Dendritic cell treated with granulocyte-macrophage colony-stimulating factor and Interleukin-4, amounts not matched to agents 40 ng/mL and 50 ng/mL, for 4 days (primary cell): ENCODE results near the gene CACTIN.
A peak's percentile ranks its signal among the peaks of the same experiment; 100 is the strongest.

Experiments used
- H3K27ac Mint-ChIP-seq: one replicate; pipeline ENCODE4 v1.8.0; 2022; ENCODE audit warnings: mild to moderate bottlenecking, mixed read lengths
- H3K27me3 Mint-ChIP-seq: one replicate; pipeline ENCODE4 v1.8.0; 2022; ENCODE audit warnings: mild to moderate bottlenecking, mixed read lengths
- H3K36me3 Mint-ChIP-seq: one replicate; pipeline ENCODE4 v1.8.0; 2022; ENCODE audit warnings: low read depth, mixed read lengths
- H3K4me1 Mint-ChIP-seq: one replicate; pipeline ENCODE4 v1.8.0; 2022; ENCODE audit warnings: low read depth, mixed read lengths
- H3K4me3 Mint-ChIP-seq: one replicate; pipeline ENCODE4 v1.8.0; 2022; ENCODE audit warnings: mild to moderate bottlenecking, moderate library complexity, mixed read lengths
- H3K9me3 Mint-ChIP-seq: one replicate; pipeline ENCODE4 v1.8.0; 2022; ENCODE audit warnings: mixed read lengths
- intact Hi-C: fragments of 100-400 bp; cut with micrococcal nuclease; formaldehyde crosslinking; loops from one replicate; pipeline ENCODE4 v1.15.0; 2022

Gene CACTIN

GRCh38 chr19:3645726-3646125, 19.1 kb upstream of the CACTIN start:
- peaks cover 14% of the 10 kb centered on the region for H3K4me1 Mint-ChIP-seq
- no peaks in the 10 kb centered on the region for H3K9me3 Mint-ChIP-seq
- no peak overlapping the region for H3K4me3 Mint-ChIP-seq
- intact Hi-C loops, result no loop called here
- H3K36me3 Mint-ChIP-seq, result peaks cover 96% of the 10 kb centered on the region
- H3K27me3 Mint-ChIP-seq, result no peaks in the 10 kb centered on the region
- H3K27ac Mint-ChIP-seq, result no peak overlapping the region

- no peak overlapping the region for H3K27ac Mint-ChIP-seq
- H3K36me3 Mint-ChIP-seq, result peaks cover 96% of the 10 kb centered on the region
- intact Hi-C loops, result no loop called here
- H3K27me3 Mint-ChIP-seq, result no peaks in the 10 kb centered on the region
- no peak overlapping the region for H3K4me3 Mint-ChIP-seq
- H3K9me3 Mint-ChIP-seq, result no peaks in the 10 kb centered on the region
- peaks cover 14% of the 10 kb centered on the region for H3K4me1 Mint-ChIP-seq
Observed at GRCh38 chr19:3645067-3645396, 18.4 kb upstream of the CACTIN start.

- H3K27ac Mint-ChIP-seq, result no peak overlapping the region
- no peaks in the 10 kb centered on the region for H3K9me3 Mint-ChIP-seq
Observed at GRCh38 chr19:3644351-3645066, 17.9 kb upstream of the CACTIN start.

GRCh38 chr19:3643674-3644313, 17.2 kb upstream of the CACTIN start:
- Mint-ChIP-seq H3K4me3 (no peak overlapping the region), H3K9me3 (no peaks in the 10 kb centered on the region), H3K4me1 (peaks cover 14% of the 10 kb centered on the region), H3K27ac (no peak overlapping the region), H3K27me3 (no peaks in the 10 kb centered on the region), H3K36me3 (peaks cover 100% of the 10 kb centered on the region)
- intact Hi-C loops, result no loop called here

More at GRCh38 chr19:3644351-3645066, 17.9 kb upstream of the CACTIN start:
- H3K4me3 Mint-ChIP-seq, result no peak overlapping the region
- intact Hi-C loops, result no loop called here
- H3K36me3 Mint-ChIP-seq, result peaks cover 96% of the 10 kb centered on the region
- H3K4me1 Mint-ChIP-seq, result peaks cover 14% of the 10 kb centered on the region
- no peaks in the 10 kb centered on the region for H3K27me3 Mint-ChIP-seq

GRCh38 chr19:3642987-3643673, 16.5 kb upstream of the CACTIN start:
- Mint-ChIP-seq H3K4me1 (peaks cover 14% of the 10 kb centered on the region), H3K27me3 (no peaks in the 10 kb centered on the region)

GRCh38 chr19:3642296-3642695, 15.7 kb upstream of the CACTIN start:
- H3K36me3 Mint-ChIP-seq, result peaks cover 100% of the 10 kb centered on the region
- intact Hi-C loops, result no loop called here
- no peak overlapping the region for H3K4me3 Mint-ChIP-seq

More at GRCh38 chr19:3642987-3643673, 16.5 kb upstream of the CACTIN start:
- H3K9me3 Mint-ChIP-seq, result no peaks in the 10 kb centered on the region
- intact Hi-C loops, result no loop called here
- H3K27ac Mint-ChIP-seq, result peak overlapping the region; percentile 12
- no peak overlapping the region for H3K4me3 Mint-ChIP-seq
- peaks cover 100% of the 10 kb centered on the region for H3K36me3 Mint-ChIP-seq

GRCh38 chr19:3641515-3642269, 15.1 kb upstream of the CACTIN start:
- no peaks in the 10 kb centered on the region for H3K27me3 Mint-ChIP-seq

More at GRCh38 chr19:3642296-3642695, 15.7 kb upstream of the CACTIN start:
- Mint-ChIP-seq H3K27me3 (no peaks in the 10 kb centered on the region), H3K9me3 (no peaks in the 10 kb centered on the region), H3K27ac (peak overlapping the region; percentile 12), H3K4me1 (peaks cover 14% of the 10 kb centered on the region)

GRCh38 chr19:3639479-3639878, 12.9 kb upstream of the CACTIN start:
- no peak overlapping the region for H3K27ac Mint-ChIP-seq
- peaks cover 100% of the 10 kb centered on the region for H3K36me3 Mint-ChIP-seq
- peaks cover 14% of the 10 kb centered on the region for H3K4me1 Mint-ChIP-seq
- H3K27me3 Mint-ChIP-seq, result no peaks in the 10 kb centered on the region
- no peaks in the 10 kb centered on the region for H3K9me3 Mint-ChIP-seq
- no peak overlapping the region for H3K4me3 Mint-ChIP-seq
- intact Hi-C loops, result no loop called here

More at GRCh38 chr19:3641515-3642269, 15.1 kb upstream of the CACTIN start:
- H3K4me3 Mint-ChIP-seq, result no peak overlapping the region
- H3K36me3 Mint-ChIP-seq, result peaks cover 100% of the 10 kb centered on the region
- H3K9me3 Mint-ChIP-seq, result no peaks in the 10 kb centered on the region
- H3K4me1 Mint-ChIP-seq, result peaks cover 14% of the 10 kb centered on the region
- intact Hi-C loops, result no loop called here
- no peak overlapping the region for H3K27ac Mint-ChIP-seq

- Mint-ChIP-seq H3K36me3 (peaks cover 100% of the 10 kb centered on the region), H3K4me3 (no peak overlapping the region), H3K4me1 (peaks cover 14% of the 10 kb centered on the region), H3K27ac (no peak overlapping the region), H3K27me3 (no peaks in the 10 kb centered on the region), H3K9me3 (no peaks in the 10 kb centered on the region)
- intact Hi-C loops, result no loop called here
Observed at GRCh38 chr19:3638208-3639193, 11.9 kb upstream of the CACTIN start.

GRCh38 chr19:3637621-3638020, 11.0 kb upstream of the CACTIN start:
- Mint-ChIP-seq H3K27ac (no peak overlapping the region), H3K4me3 (no peak overlapping the region), H3K4me1 (peaks cover 6% of the 10 kb centered on the region), H3K36me3 (peaks cover 100% of the 10 kb centered on the region), H3K9me3 (no peaks in the 10 kb centered on the region), H3K27me3 (no peaks in the 10 kb centered on the region)
- intact Hi-C loops, result no loop called here

GRCh38 chr19:3636962-3637361, 10.4 kb upstream of the CACTIN start:
- Mint-ChIP-seq H3K27me3 (no peaks in the 10 kb centered on the region), H3K9me3 (no peaks in the 10 kb centered on the region), H3K36me3 (peaks cover 100% of the 10 kb centered on the region), H3K4me1 (no peaks in the 10 kb centered on the region), H3K27ac (no peak overlapping the region), H3K4me3 (no peak overlapping the region)
- intact Hi-C loops, result no loop called here

GRCh38 chr19:3636506-3636905, 9.9 kb upstream of the CACTIN start:
- H3K27ac Mint-ChIP-seq, result no peak overlapping the region
- H3K36me3 Mint-ChIP-seq, result peaks cover 100% of the 10 kb centered on the region
- no peaks in the 10 kb centered on the region for H3K4me1 Mint-ChIP-seq
- no peak overlapping the region for H3K4me3 Mint-ChIP-seq
- intact Hi-C loops, result no loop called here
- H3K9me3 Mint-ChIP-seq, result no peaks in the 10 kb centered on the region
- H3K27me3 Mint-ChIP-seq, result no peaks in the 10 kb centered on the region

- no peak overlapping the region for H3K27ac Mint-ChIP-seq
- H3K4me3 Mint-ChIP-seq, result no peak overlapping the region
- H3K4me1 Mint-ChIP-seq, result no peaks in the 10 kb centered on the region
- no peaks in the 10 kb centered on the region for H3K9me3 Mint-ChIP-seq
- no peaks in the 10 kb centered on the region for H3K27me3 Mint-ChIP-seq
- peaks cover 100% of the 10 kb centered on the region for H3K36me3 Mint-ChIP-seq
- intact Hi-C loops, result no loop called here
Observed at GRCh38 chr19:3634496-3635045, 8.0 kb upstream of the CACTIN start.
